ENCODE results near the gene EXOC4.

The EXOC4 gene

GRCh38 chr7:133921635-133922182 lies 668.8 kb downstream of the EXOC4 start:
- H3K27ac ChIP-seq (ENCODE audit: low read depth, low read length), result no peak overlapping the region
- no peaks in the 10 kb centered on the region for H3K79me2 ChIP-seq (ENCODE audit: control insufficient read depth, low read length)
- no peak overlapping the region for H3K4me3 ChIP-seq (ENCODE audit: low read length)
- no peaks in the 10 kb centered on the region for H3K27me3 ChIP-seq (ENCODE audit: control insufficient read depth, low read length)
- no peaks in the 10 kb centered on the region for H4K20me1 ChIP-seq (ENCODE audit: control insufficient read depth, insufficient read depth, low read depth, low read length)
- no peaks in the 10 kb centered on the region for H3K9me2 ChIP-seq (replicated peaks; ENCODE audit: control insufficient read depth, low read length)
- TF ChIP-seq EZH2phosphoT487 (IDR thresholded peaks at IDR 0.05; ENCODE audit: borderline replicate concordance, low read length), result no peak
- TF ChIP-seq, protein P1, sequence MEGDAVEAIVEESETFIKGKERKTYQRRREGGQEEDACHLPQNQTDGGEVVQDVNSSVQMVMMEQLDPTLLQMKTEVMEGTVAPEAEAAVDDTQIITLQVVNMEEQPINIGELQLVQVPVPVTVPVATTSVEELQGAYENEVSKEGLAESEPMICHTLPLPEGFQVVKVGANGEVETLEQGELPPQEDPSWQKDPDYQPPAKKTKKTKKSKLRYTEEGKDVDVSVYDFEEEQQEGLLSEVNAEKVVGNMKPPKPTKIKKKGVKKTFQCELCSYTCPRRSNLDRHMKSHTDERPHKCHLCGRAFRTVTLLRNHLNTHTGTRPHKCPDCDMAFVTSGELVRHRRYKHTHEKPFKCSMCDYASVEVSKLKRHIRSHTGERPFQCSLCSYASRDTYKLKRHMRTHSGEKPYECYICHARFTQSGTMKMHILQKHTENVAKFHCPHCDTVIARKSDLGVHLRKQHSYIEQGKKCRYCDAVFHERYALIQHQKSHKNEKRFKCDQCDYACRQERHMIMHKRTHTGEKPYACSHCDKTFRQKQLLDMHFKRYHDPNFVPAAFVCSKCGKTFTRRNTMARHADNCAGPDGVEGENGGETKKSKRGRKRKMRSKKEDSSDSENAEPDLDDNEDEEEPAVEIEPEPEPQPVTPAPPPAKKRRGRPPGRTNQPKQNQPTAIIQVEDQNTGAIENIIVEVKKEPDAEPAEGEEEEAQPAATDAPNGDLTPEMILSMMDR (IDR thresholded peaks at IDR 0.05; ENCODE audit: low read depth, low read length, poor library complexity, severe bottlenecking), result no peak
- H3K36me3 ChIP-seq (ENCODE audit: control insufficient read depth, low read length), result no peaks in the 10 kb centered on the region
- no peaks in the 10 kb centered on the region for H3F3A ChIP-seq (ENCODE audit: control insufficient read depth, insufficient read depth)
- H3K4me1 ChIP-seq (ENCODE audit: control insufficient read depth, low read length), result no peaks in the 10 kb centered on the region
- no peaks in the 10 kb centered on the region for H3K9me3 ChIP-seq (ENCODE audit: control insufficient read depth, insufficient read depth, low read length)
- H3K4me2 ChIP-seq (ENCODE audit: low read length), result no peak overlapping the region

DNA sequence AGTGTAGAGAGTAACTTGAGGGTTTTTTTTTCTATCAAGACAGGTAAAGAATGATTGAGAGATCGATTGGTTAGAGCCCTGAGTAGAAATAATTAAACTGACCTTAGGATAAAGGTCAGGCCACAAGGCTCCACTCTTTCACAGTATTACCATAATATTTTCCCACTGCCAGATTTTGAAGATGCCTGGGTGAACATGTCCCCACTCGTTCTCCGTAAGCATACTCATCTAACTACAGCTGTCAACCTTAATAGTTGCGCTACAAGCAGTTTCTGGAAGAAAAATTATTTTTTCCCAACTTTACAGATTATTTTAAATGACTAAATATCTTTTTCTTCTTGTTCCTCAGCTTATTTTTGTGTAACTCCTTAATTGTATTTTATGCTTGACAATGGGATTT lies 671.1 kb downstream of the EXOC4 start:
- H3K9me2 ChIP-seq (replicated peaks; ENCODE audit: control insufficient read depth, low read length), result no peaks in the 10 kb centered on the region
- no peaks in the 10 kb centered on the region for H3K27me3 ChIP-seq (ENCODE audit: control insufficient read depth, low read length)
- no peak overlapping the region for H3K4me2 ChIP-seq (ENCODE audit: low read length)
- TF ChIP-seq EZH2phosphoT487 (IDR thresholded peaks at IDR 0.05; ENCODE audit: borderline replicate concordance, low read length), result no peak
- TF ChIP-seq, protein P1 (IDR thresholded peaks at IDR 0.05; ENCODE audit: low read depth, low read length, poor library complexity, severe bottlenecking), result no peak
- H4K20me1 ChIP-seq (ENCODE audit: control insufficient read depth, insufficient read depth, low read depth, low read length), result no peaks in the 10 kb centered on the region
- no peaks in the 10 kb centered on the region for H3K9me3 ChIP-seq (ENCODE audit: control insufficient read depth, insufficient read depth, low read length)
- no peak overlapping the region for H3K27ac ChIP-seq (ENCODE audit: low read depth, low read length)
- H3K36me3 ChIP-seq (ENCODE audit: control insufficient read depth, low read length), result no peaks in the 10 kb centered on the region
- H3K4me1 ChIP-seq (ENCODE audit: control insufficient read depth, low read length), result no peaks in the 10 kb centered on the region
- no peaks in the 10 kb centered on the region for H3K79me2 ChIP-seq (ENCODE audit: control insufficient read depth, low read length)
- no peaks in the 10 kb centered on the region for H3F3A ChIP-seq (ENCODE audit: control insufficient read depth, insufficient read depth)
- no peak overlapping the region for H3K4me3 ChIP-seq (ENCODE audit: low read length)

GRCh38 chr7:133931053-133931452 lies 678.2 kb downstream of the EXOC4 start:
- no peak overlapping the region for H3K4me3 ChIP-seq (ENCODE audit: low read length)

More at GRCh38 chr7:133931053-133931452, 678.2 kb downstream of the EXOC4 start:
- Histone ChIP-seq H3K27me3 (ENCODE audit: control insufficient read depth, low read length) (no peaks in the 10 kb centered on the region), H3K36me3 (ENCODE audit: control insufficient read depth, low read length) (no peaks in the 10 kb centered on the region), H3K4me1 (ENCODE audit: control insufficient read depth, low read length) (no peaks in the 10 kb centered on the region), H3K9me2 (replicated peaks; ENCODE audit: control insufficient read depth, low read length) (no peaks in the 10 kb centered on the region), H3K79me2 (ENCODE audit: control insufficient read depth, low read length) (no peaks in the 10 kb centered on the region), H3K4me2 (ENCODE audit: low read length) (no peak overlapping the region), H3K27ac (ENCODE audit: low read depth, low read length) (no peak overlapping the region), H4K20me1 (ENCODE audit: control insufficient read depth, insufficient read depth, low read depth, low read length) (no peaks in the 10 kb centered on the region), H3F3A (ENCODE audit: control insufficient read depth, insufficient read depth) (no peaks in the 10 kb centered on the region), H3K9me3 (ENCODE audit: control insufficient read depth, insufficient read depth, low read length) (no peaks in the 10 kb centered on the region)
- TF ChIP-seq EZH2phosphoT487 (IDR thresholded peaks at IDR 0.05; ENCODE audit: borderline replicate concordance, low read length), result no peak
- TF ChIP-seq, protein P1 (IDR thresholded peaks at IDR 0.05; ENCODE audit: low read depth, low read length, poor library complexity, severe bottlenecking), result no peak

Data from DOHH2 (cell line).